CD4-positive, alpha-beta T cell (primary cell): ENCODE data around the gene CCDC85A. TPM values are rescaled to one million over a fixed set of nuclear protein-coding genes. Genes with fewer than 3 reads are reported as not detected.

Source experiments
- ATAC-seq: fragments of 200-7000 bp; cut with Tn5 transposase; one replicate; pipeline ENCODE4 v1.10.0; 2022; ENCODE audit warnings: mild to moderate bottlenecking; ENCODE audit not compliant: poor library complexity
- CTCF ChIA-PET: fragments of 350-600 bp; sonication (Branson Sonifier 250); formaldehyde crosslinking; loops from one replicate; lab custom pipeline; 2021; ENCODE audit warnings: antibody characterized with exemption, inconsistent platforms; lab: Charles Lee
- POLR2A ChIA-PET: fragments of 350-600 bp; sonication (Branson Sonifier 250); formaldehyde crosslinking; loops from one replicate; lab custom pipeline; 2021; ENCODE audit warnings: antibody characterized with exemption, inconsistent platforms; lab: Charles Lee
- DNase-seq, 14 experiments: peaks; one replicate each; pipeline ENCODE4 v3.0.0-alpha.2; 2013 to 2020; ENCODE audit warnings: mixed read lengths in 2 of 14
- H3K27ac ChIP-seq, 2 donors: one replicate each; pipeline versions ENCODE4 v1.5.1 to v1.7.0; 2013; ENCODE audit warnings: low read length in 2 of 2, low read depth in 1 of 2, mild to moderate bottlenecking in 1 of 2
- H3K27me3 ChIP-seq, 2 experiments: 1 replicate in 1 of 2; 2 replicates in 1 of 2; pipeline versions ENCODE4 v1.6.1 to v1.7.0; 2013; ENCODE audit warnings: low read length in 2 of 2, control low read depth in 1 of 2, mild to moderate bottlenecking in 1 of 2, moderate library complexity in 1 of 2; ENCODE audit not compliant: insufficient read depth in 2 of 2, control insufficient read depth in 1 of 2
- H3K36me3 ChIP-seq: one replicate; pipeline ENCODE4 v1.6.1; 2013; ENCODE audit warnings: low read length, control low read depth; ENCODE audit not compliant: insufficient read depth
- H3K4me1 ChIP-seq: one replicate; pipeline ENCODE4 v1.6.1; 2013; ENCODE audit warnings: low read length, control low read depth; ENCODE audit not compliant: insufficient read depth
- H3K4me3 ChIP-seq: one replicate; pipeline ENCODE4 v1.5.1; 2013; ENCODE audit warnings: mild to moderate bottlenecking, low read length, moderate library complexity
- H3K9me3 ChIP-seq, 2 experiments: 1 replicate in 1 of 2; 2 replicates in 1 of 2; pipeline versions ENCODE4 v1.6.1 to v1.7.0; 2013; ENCODE audit warnings: low read length in 2 of 2, mild to moderate bottlenecking in 2 of 2, control low read depth in 1 of 2, moderate library complexity in 1 of 2; ENCODE audit not compliant: control insufficient read depth in 1 of 2, insufficient read depth in 1 of 2
- H3K27ac Mint-ChIP-seq: one replicate; pipeline ENCODE4 v1.8.0; 2020; ENCODE audit warnings: mixed read lengths
- H3K27me3 Mint-ChIP-seq: one replicate; pipeline ENCODE4 v1.8.0; 2021; ENCODE audit warnings: mixed read lengths
- H3K36me3 Mint-ChIP-seq: one replicate; pipeline ENCODE4 v1.8.0; 2021; ENCODE audit warnings: low read depth, mixed read lengths
- H3K4me1 Mint-ChIP-seq: one replicate; pipeline ENCODE4 v1.8.0; 2021; ENCODE audit warnings: low read depth, mixed read lengths
- H3K4me3 Mint-ChIP-seq: one replicate; pipeline ENCODE4 v1.8.0; 2020; ENCODE audit warnings: mild to moderate bottlenecking, mixed read lengths
- H3K9me3 Mint-ChIP-seq: one replicate; pipeline ENCODE4 v1.8.0; 2020; ENCODE audit warnings: mixed read lengths
- intact Hi-C, 2 experiments: fragments of 100-400 bp; cut with DNase I in 1 of 2; cut with micrococcal nuclease in 1 of 2; formaldehyde crosslinking; loops; one replicate each; pipeline versions ENCODE4 v1.15.1 to v1.9.0; 2023 to 2025; cut with DNase I, micrococcal nuclease
- total RNA-seq, 174 experiments: library from RNA in 2 of 174; stranded (reverse) in 2 of 174; gene quantifications; one replicate each; pipeline ENCODE4 v1.2.3 and lab custom pipeline; 2021 to 2026
- TF ChIP-seq, protein P1 (sequence below): fragments of 200-600 bp; IDR thresholded peaks from one replicate; pipeline ENCODE4 v1.8.0; 2022; ENCODE audit warnings: antibody characterized with exemption, mild to moderate bottlenecking

CCDC85A gene
- total RNA-seq, 2 experiments from 2014 or later: not detected

DNA sequence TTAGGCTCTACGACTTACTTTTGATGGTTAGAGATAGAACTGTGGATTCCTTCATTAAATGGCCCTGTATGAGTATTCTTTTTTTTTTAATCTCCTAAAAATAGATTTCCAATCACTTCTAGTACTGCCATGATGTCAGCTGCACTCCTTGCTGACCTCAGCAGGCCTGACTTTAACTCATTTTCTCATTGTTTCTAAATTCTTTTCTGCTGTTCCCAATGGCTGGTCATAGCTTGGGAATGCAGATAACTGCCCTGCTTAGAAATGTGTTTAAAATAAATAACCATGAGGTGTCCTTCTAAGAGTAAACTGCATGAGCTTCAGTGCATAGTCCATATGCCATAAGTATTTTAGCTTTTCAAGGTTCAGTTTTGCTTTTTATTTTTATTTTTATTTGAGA lies 15.7 kb downstream of the CCDC85A start:
- ATAC-seq: no peak
- ChIA-PET CTCF (no interaction called here), POLR2A (no interaction called here)
- Mint-ChIP-seq H3K27ac (no peak overlapping the region), H3K9me3 (no peaks in the 10 kb centered on the region), H3K4me1 (no peaks in the 10 kb centered on the region), H3K27me3 (no peaks in the 10 kb centered on the region), H3K36me3 (no peaks in the 10 kb centered on the region), H3K4me3 (no peak overlapping the region)
- DNase-seq: no peak
- Histone ChIP-seq H3K4me3 (no peak overlapping the region), H3K27me3 (no peaks in the 10 kb centered on the region), H3K27ac (no peak overlapping the region), H3K4me1 (no peaks in the 10 kb centered on the region), H3K36me3 (no peaks in the 10 kb centered on the region), H3K9me3 (no peaks in the 10 kb centered on the region)
- TF ChIP-seq, protein P1, sequence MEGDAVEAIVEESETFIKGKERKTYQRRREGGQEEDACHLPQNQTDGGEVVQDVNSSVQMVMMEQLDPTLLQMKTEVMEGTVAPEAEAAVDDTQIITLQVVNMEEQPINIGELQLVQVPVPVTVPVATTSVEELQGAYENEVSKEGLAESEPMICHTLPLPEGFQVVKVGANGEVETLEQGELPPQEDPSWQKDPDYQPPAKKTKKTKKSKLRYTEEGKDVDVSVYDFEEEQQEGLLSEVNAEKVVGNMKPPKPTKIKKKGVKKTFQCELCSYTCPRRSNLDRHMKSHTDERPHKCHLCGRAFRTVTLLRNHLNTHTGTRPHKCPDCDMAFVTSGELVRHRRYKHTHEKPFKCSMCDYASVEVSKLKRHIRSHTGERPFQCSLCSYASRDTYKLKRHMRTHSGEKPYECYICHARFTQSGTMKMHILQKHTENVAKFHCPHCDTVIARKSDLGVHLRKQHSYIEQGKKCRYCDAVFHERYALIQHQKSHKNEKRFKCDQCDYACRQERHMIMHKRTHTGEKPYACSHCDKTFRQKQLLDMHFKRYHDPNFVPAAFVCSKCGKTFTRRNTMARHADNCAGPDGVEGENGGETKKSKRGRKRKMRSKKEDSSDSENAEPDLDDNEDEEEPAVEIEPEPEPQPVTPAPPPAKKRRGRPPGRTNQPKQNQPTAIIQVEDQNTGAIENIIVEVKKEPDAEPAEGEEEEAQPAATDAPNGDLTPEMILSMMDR: no peak
- intact Hi-C loops: no loop called here

DNA sequence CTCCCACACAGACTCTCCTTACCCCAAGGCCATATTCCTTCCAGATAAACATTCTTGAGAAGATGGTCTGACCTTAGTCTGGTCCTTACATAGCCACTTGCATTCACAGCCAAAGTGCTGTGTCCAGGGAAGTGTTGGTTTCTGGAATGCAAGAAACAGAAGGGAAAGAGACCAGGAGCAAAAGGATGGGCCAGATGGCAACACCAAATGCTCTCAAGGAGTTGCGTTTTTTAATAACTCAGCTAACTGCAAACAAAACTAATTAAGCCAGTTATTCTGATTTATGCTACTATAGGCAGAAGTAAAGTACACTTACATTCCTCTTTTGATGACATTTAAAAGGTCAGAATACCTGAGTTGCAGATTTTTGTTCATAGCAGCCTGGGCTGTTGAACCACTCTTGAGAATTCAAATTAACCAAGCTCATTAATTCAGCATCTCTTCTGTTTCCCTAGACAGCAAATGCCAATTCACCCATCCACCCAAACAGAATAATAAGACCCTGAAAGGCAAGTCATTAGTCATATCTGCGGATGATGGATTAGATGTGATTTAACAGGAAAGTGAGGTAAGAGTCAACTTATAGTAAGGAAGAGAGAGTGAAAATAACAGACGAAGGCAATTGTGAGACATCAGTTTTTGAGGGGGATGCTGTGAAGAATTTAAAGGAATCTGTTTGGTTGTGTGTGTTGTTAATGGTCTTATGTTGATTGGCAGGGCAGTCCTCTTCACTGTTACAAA lies 18.8 kb downstream of the CCDC85A start:
- no peak overlapping the region for H3K27ac ChIP-seq
- H3K4me1 ChIP-seq: no peaks in the 10 kb centered on the region
- Mint-ChIP-seq H3K27me3 (no peaks in the 10 kb centered on the region), H3K36me3 (no peaks in the 10 kb centered on the region), H3K4me1 (no peaks in the 10 kb centered on the region), H3K27ac (no peak overlapping the region), H3K9me3 (no peaks in the 10 kb centered on the region), H3K4me3 (no peak overlapping the region)
- ATAC-seq (no peak), DNase-seq (no peak)
- no peak overlapping the region for H3K4me3 ChIP-seq
- H3K27me3 ChIP-seq: no peaks in the 10 kb centered on the region
- H3K36me3 ChIP-seq: no peaks in the 10 kb centered on the region
- POLR2A ChIA-PET: no interaction called here
- CTCF ChIA-PET: no interaction called here
- intact Hi-C loops: no loop called here
- TF ChIP-seq, protein P1: no peak
- no peaks in the 10 kb centered on the region for H3K9me3 ChIP-seq

DNA sequence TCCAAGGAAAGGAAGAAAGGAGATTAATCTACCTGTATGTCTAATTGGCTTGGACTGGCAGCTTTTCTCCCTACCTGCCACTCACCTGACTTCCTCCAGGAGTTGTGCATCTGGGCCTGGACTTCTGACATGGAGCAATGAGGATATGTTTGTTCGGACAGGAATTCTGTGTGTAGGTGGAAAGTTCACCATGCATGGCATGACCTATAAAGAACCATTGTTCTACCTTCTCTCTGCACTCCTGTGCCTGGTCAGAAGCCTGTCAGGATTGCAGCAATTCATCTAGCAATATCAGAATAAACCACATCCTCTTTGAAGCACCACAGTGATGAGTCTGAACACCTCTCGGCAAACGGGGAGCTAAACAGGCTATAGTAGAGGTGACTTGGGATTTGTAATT lies 20.8 kb downstream of the CCDC85A start:
- H3K27me3 Mint-ChIP-seq: no peaks in the 10 kb centered on the region

More for the DNA sequence above, 20.8 kb downstream of the CCDC85A start:
- TF ChIP-seq, protein P1: no peak
- H3K9me3 ChIP-seq: no peaks in the 10 kb centered on the region
- Mint-ChIP-seq H3K4me3 (no peak overlapping the region), H3K4me1 (no peaks in the 10 kb centered on the region), H3K36me3 (no peaks in the 10 kb centered on the region), H3K9me3 (no peaks in the 10 kb centered on the region), H3K27ac (no peak overlapping the region)
- H3K36me3 ChIP-seq: no peaks in the 10 kb centered on the region
- DNase-seq: no peak
- intact Hi-C loops: no loop called here
- ATAC-seq: no peak
- no peak overlapping the region for H3K4me3 ChIP-seq
- ChIA-PET CTCF (no interaction called here), POLR2A (no interaction called here)
- H3K27ac ChIP-seq: no peak overlapping the region
- H3K27me3 ChIP-seq: no peaks in the 10 kb centered on the region
- H3K4me1 ChIP-seq: no peaks in the 10 kb centered on the region
